Activated T-helper 1 cell treated with anti-CD3 and anti-CD28 coated beads, Interleukin-12 subunit alpha, Interleukin-12 subunit beta, Interleukin-2, Interleukin-4 antibody, amounts not matched to agents 30 ng/mL and 10 ng/mL and 1 ng/mL, durations not matched to agents 14 hours and 24 hours and 36 hours (primary cell): ENCODE measurements around the gene CDKAL1. TPM values are rescaled to one million over a fixed set of nuclear protein-coding genes. Genes with fewer than 3 reads are reported as not detected.

ENCODE experiments used
- DNase-seq: peaks from one replicate; pipeline ENCODE4 v3.0.0; 2021; ENCODE audit warnings: low spot score
- H3K27ac Mint-ChIP-seq: one replicate; pipeline ENCODE4 v1.8.0; 2021; ENCODE audit warnings: mild to moderate bottlenecking, mixed read lengths
- H3K27me3 Mint-ChIP-seq: one replicate; pipeline ENCODE4 v1.8.0; 2022; ENCODE audit warnings: mild to moderate bottlenecking, moderate library complexity, mixed read lengths; ENCODE audit not compliant: insufficient read depth
- H3K36me3 Mint-ChIP-seq: one replicate; pipeline ENCODE4 v1.8.0; 2021; ENCODE audit warnings: low read depth, mixed read lengths
- H3K4me1 Mint-ChIP-seq: one replicate; pipeline ENCODE4 v1.8.0; 2021; ENCODE audit warnings: low read depth, mixed read lengths
- H3K4me3 Mint-ChIP-seq: one replicate; pipeline ENCODE4 v1.8.0; 2021; ENCODE audit warnings: mild to moderate bottlenecking, moderate library complexity, mixed read lengths
- H3K9me3 Mint-ChIP-seq: one replicate; pipeline ENCODE4 v1.8.0; 2021; ENCODE audit warnings: mixed read lengths
- intact Hi-C: fragments of 100-400 bp; cut with micrococcal nuclease; formaldehyde crosslinking; loops from one replicate; pipeline ENCODE4 v1.15.1; 2024
- total RNA-seq: library from RNA; stranded (reverse); gene quantifications from 2 replicates; pipeline ENCODE4 v1.2.3, GENCODE V29; 2022

The CDKAL1 gene
- total RNA-seq, 1 donor from 2014 or later: 32.2 TPM

GRCh38 chr6:21109391-21110178 lies 575.3 kb downstream of the CDKAL1 start:
- Mint-ChIP-seq H3K36me3 (peaks cover 4% of the 10 kb centered on the region), H3K27ac (no peak overlapping the region), H3K27me3 (no peaks in the 10 kb centered on the region), H3K4me3 (no peak overlapping the region), H3K4me1 (no peaks in the 10 kb centered on the region), H3K9me3 (no peaks in the 10 kb centered on the region)
- DNase-seq: no peak
- intact Hi-C loops: no loop called here

DNA sequence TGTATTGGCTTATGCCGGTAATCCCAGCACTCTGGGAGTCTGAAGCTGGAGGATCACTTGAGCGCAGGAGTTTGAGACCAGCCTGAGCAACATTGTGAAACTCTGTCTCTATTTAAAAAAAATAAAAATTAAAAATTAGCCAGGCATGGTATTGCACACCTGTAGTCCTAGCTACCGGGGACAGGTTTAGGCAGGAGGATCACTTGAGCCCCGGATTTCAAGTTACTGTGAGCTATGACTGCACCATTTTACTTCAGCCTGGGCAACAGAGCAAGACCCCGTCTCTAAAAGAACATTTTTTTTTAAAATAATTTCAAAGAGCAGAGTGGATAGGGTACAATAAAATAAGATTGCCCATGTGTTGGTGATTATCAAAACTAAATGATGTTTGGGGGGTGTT lies 576.4 kb downstream of the CDKAL1 start:
- H3K27me3 Mint-ChIP-seq: no peaks in the 10 kb centered on the region
- no peaks in the 10 kb centered on the region for H3K4me1 Mint-ChIP-seq
- intact Hi-C loops: no loop called here

GRCh38 chr6:21111093-21111725 lies 577.0 kb downstream of the CDKAL1 start:
- DNase-seq: no peak
- H3K4me1 Mint-ChIP-seq: no peaks in the 10 kb centered on the region
- intact Hi-C loops: no loop called here
- peaks cover 5% of the 10 kb centered on the region for H3K36me3 Mint-ChIP-seq
- no peaks in the 10 kb centered on the region for H3K27me3 Mint-ChIP-seq
- H3K27ac Mint-ChIP-seq: no peak overlapping the region
- H3K4me3 Mint-ChIP-seq: no peak overlapping the region
- H3K9me3 Mint-ChIP-seq: no peaks in the 10 kb centered on the region

More for the DNA sequence above, 576.4 kb downstream of the CDKAL1 start:
- Mint-ChIP-seq H3K36me3 (peaks cover 5% of the 10 kb centered on the region), H3K27ac (no peak overlapping the region), H3K4me3 (no peak overlapping the region), H3K9me3 (no peaks in the 10 kb centered on the region)
- no peak for DNase-seq

- no peak for DNase-seq
- Mint-ChIP-seq H3K27ac (no peak overlapping the region), H3K4me3 (no peak overlapping the region), H3K36me3 (peaks cover 1% of the 10 kb centered on the region), H3K4me1 (no peaks in the 10 kb centered on the region), H3K9me3 (no peaks in the 10 kb centered on the region), H3K27me3 (no peaks in the 10 kb centered on the region)
- intact Hi-C loops: no loop called here
These were observed 580.9 kb downstream of the CDKAL1 start for GRCh38 chr6:21115111-21115510.

GRCh38 chr6:21116736-21117135 lies 582.5 kb downstream of the CDKAL1 start:
- Mint-ChIP-seq H3K27me3 (no peaks in the 10 kb centered on the region), H3K4me1 (no peaks in the 10 kb centered on the region), H3K9me3 (no peaks in the 10 kb centered on the region), H3K4me3 (no peak overlapping the region), H3K36me3 (peaks cover 1% of the 10 kb centered on the region), H3K27ac (no peak overlapping the region)
- DNase-seq: no peak
- intact Hi-C loops: no loop called here

GRCh38 chr6:21118216-21118780 lies 584.0 kb downstream of the CDKAL1 start:
- no peak overlapping the region for H3K27ac Mint-ChIP-seq
- intact Hi-C loops: no loop called here
- no peaks in the 10 kb centered on the region for H3K27me3 Mint-ChIP-seq
- peaks cover 1% of the 10 kb centered on the region for H3K36me3 Mint-ChIP-seq
- no peaks in the 10 kb centered on the region for H3K9me3 Mint-ChIP-seq
- no peaks in the 10 kb centered on the region for H3K4me1 Mint-ChIP-seq
- no peak for DNase-seq
- H3K4me3 Mint-ChIP-seq: no peak overlapping the region

DNA sequence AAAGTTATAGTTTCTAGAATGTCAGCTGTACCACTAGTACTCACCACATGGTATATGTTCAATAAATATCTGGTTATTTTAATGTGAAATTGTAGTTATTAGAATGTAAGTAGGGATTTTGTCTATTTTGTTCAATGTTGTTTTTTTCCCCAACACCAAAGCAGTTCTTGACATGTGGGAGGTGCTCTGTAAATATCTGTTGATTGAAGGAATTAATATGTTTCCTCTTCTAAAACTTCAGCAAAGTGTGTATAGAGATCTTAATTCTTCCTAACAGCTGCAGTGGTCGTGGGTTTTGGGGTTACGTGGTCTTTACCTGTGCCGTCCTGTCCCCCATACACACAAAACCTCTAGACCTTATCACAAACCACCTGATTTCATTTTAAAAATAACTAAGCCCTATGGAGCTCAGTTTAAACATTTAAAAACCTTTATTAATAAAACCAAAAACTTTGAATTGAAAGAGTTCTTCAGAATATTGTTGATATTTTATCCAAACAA lies 587.4 kb downstream of the CDKAL1 start:
- Mint-ChIP-seq H3K4me1 (no peaks in the 10 kb centered on the region), H3K9me3 (no peaks in the 10 kb centered on the region), H3K27ac (no peak overlapping the region), H3K36me3 (no peaks in the 10 kb centered on the region), H3K27me3 (no peaks in the 10 kb centered on the region), H3K4me3 (no peak overlapping the region)
- DNase-seq: no peak
- intact Hi-C loops: no loop called here

DNA sequence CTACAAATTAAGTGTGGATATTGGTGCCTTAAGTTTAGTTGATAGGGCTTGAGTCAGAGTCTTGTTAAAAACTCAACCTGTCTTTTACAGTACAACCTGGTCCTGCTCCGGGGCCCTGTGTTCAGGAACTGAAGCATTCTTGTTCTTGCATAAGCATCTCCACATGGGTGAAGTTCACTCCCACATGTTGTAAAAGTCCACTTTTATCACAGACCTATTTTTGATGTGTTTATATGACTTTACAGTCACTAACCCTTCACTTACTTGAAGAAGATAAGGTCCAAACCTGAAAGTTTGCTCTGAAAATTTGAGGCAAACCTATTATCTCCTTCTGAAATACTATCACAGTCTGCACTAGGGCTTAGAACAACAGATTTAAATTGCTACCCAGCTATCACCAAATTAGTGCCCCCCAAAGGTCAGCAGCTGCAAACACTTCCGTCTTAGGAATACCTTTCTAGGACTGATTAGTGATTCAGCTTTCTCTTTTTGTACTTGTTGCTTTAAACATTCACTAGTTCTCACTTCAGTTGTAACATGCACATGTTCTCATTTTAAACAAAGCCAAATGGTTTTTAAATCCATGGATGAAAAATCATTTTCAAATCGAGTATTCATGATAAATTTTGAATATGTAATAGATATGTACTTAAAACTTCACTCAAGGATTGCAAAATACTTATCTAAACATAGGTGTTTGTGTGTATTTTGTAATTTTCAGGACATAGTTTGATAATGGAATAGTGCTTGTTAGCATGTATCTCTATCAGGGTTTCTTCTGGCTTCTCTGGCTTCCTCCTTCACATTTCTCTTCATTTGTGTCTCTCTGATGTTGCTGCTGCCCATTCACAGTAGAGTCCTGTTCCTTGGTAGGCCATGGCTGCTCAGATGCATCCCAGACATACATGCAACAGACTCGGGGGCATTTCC lies 589.5 kb downstream of the CDKAL1 start:
- H3K27me3 Mint-ChIP-seq: no peaks in the 10 kb centered on the region
- H3K4me3 Mint-ChIP-seq: no peak overlapping the region
- intact Hi-C loops: no loop called here
- H3K9me3 Mint-ChIP-seq: no peaks in the 10 kb centered on the region
- no peaks in the 10 kb centered on the region for H3K36me3 Mint-ChIP-seq
- no peak overlapping the region for H3K27ac Mint-ChIP-seq
- DNase-seq: no peak
- H3K4me1 Mint-ChIP-seq: no peaks in the 10 kb centered on the region

DNA sequence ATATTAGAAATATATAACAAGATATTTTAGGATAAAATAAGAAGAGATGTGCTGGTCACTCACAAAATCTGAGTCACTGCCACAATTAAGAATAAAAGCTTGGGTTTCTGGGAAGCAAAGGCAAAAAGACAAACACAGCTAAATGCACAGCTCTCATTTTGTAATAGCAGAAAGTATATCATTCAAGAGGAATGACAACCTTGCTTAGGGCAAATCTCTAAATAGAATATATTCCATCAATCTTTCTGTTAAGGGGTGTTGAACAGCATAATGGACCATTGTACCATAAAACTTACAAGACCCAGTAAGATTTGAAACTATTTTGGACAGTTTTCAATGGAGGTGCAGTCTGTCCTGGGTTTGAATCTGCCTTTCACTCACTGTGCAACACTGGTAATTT lies 594.3 kb downstream of the CDKAL1 start:
- intact Hi-C loops: no loop called here
- Mint-ChIP-seq H3K9me3 (no peaks in the 10 kb centered on the region), H3K27ac (no peak overlapping the region), H3K36me3 (no peaks in the 10 kb centered on the region), H3K27me3 (no peaks in the 10 kb centered on the region), H3K4me3 (no peak overlapping the region), H3K4me1 (no peaks in the 10 kb centered on the region)
- DNase-seq: no peak

DNA sequence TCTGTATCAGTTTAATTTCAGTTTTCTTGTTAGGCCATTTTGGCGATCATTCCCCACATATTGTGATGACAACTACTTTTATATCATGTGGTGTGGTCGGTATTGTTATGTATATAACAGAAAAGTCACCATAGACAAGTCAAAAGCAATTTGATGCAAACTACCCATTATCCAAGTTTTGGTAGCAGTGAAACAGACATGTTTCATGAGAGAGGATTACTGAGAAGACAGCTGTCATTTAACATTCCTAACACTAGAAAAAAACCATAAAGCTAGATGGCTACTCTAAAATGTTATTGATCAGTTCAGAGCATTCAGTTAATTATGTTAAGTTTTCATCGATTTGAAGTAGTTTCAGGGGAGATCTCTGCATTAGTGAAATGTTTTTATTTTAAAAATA lies 597.1 kb downstream of the CDKAL1 start:
- H3K4me1 Mint-ChIP-seq: no peaks in the 10 kb centered on the region
- no peaks in the 10 kb centered on the region for H3K9me3 Mint-ChIP-seq
- DNase-seq: no peak
- no peak overlapping the region for H3K27ac Mint-ChIP-seq
- intact Hi-C loops: no loop called here
- no peak overlapping the region for H3K4me3 Mint-ChIP-seq
- no peaks in the 10 kb centered on the region for H3K27me3 Mint-ChIP-seq
- no peaks in the 10 kb centered on the region for H3K36me3 Mint-ChIP-seq

- no peak overlapping the region for H3K4me3 Mint-ChIP-seq
- no peak overlapping the region for H3K27ac Mint-ChIP-seq
- no peaks in the 10 kb centered on the region for H3K9me3 Mint-ChIP-seq
- intact Hi-C loops: no loop called here
- no peaks in the 10 kb centered on the region for H3K36me3 Mint-ChIP-seq
- H3K27me3 Mint-ChIP-seq: no peaks in the 10 kb centered on the region
- no peaks in the 10 kb centered on the region for H3K4me1 Mint-ChIP-seq
- no peak for DNase-seq
These were observed 598.2 kb downstream of the CDKAL1 start for GRCh38 chr6:21132446-21132845.

DNA sequence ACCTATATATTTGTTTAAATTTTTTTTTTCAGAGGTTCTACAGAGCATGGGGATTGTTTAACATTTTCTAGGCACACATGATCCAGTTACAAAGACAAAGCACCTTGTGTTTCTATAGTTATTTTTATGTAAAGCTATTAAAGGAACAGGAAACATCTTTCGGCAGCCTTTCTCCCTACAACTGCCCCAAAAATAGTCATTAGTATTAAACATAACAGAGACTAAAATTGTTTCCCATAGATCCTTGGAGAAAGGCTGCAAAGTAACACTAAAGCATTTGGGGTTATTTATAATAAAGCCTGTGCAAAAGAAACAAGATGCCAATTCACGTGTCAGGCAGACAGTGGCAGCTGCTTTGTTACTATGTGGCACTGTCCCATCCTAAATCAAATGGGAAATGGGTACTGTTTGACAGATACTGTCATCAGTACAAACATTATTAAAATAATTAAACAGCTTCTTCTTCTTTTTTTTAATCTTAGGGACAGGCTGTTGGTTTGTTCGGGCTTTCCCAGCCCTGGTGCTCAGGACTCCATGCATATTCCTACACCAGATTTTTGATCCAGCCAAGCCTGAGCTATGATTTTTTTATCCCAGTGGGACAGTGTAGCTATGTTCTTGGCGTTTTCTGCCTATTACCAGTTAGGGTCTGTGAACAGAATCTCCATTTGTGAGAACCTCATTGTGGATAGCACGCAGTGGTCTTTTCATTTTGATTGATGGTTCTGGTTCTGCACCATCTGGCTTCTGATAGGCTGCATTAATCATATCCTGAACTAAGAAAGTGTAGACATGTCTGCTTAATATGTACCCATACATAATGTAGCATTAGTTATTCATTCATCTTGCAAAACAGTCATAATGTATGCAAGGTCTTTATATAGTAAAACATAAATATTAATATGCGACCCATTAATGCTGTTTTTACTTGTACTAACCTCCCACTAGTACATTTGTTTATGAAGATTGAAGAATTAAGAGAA lies 598.9 kb downstream of the CDKAL1 start:
- Mint-ChIP-seq H3K27me3 (no peaks in the 10 kb centered on the region), H3K36me3 (no peaks in the 10 kb centered on the region), H3K9me3 (no peaks in the 10 kb centered on the region), H3K27ac (no peak overlapping the region), H3K4me3 (no peak overlapping the region), H3K4me1 (no peaks in the 10 kb centered on the region)
- intact Hi-C loops: no loop called here
- DNase-seq: no peak
